PC-3 (cell line): ENCODE measurements around the gene GAB4. TPM values are rescaled to one million over a fixed set of nuclear protein-coding genes. Genes with fewer than 3 reads are reported as not detected.

ENCODE experiments used
- ATAC-seq: fragments of 200-7000 bp; cut with Tn5 transposase; 2 replicates; pipeline ENCODE4 v1.9.1; 2020; ENCODE audit warnings: mild to moderate bottlenecking, moderate library complexity
- BruUV-seq: library from RNA; stranded (reverse); fragments of 400-500 nt; replicated peaks from 2 replicates; lab custom pipeline; 2021; lab: Mats Ljungman, UMichigan
- CTCF ChIA-PET: fragments of 300-600 bp; sonication (Branson Sonifier 250); formaldehyde crosslinking; loops from one replicate; lab custom pipeline; 2022; ENCODE audit warnings: antibody characterized with exemption; lab: Charles Lee
- POLR2A ChIA-PET: fragments of 300-600 bp; sonication (Branson Sonifier 250); formaldehyde crosslinking; loops from one replicate; lab custom pipeline; 2022; ENCODE audit warnings: antibody characterized with exemption; ENCODE audit not compliant: unreplicated experiment; lab: Charles Lee
- DNase-seq: peaks from one replicate; pipeline ENCODE4 v3.0.0-alpha.2; 2015
- H2AFZ ChIP-seq: fragments of 300-600 bp; sonication (generic); 2 replicates; pipeline ENCODE4 v1.6.0; 2016; ENCODE audit warnings: antibody characterized with exemption, low read length
- H3F3A ChIP-seq: fragments of 300-600 bp; sonication (generic); one replicate; pipeline ENCODE4 v1.6.0; 2017; ENCODE audit warnings: antibody characterized with exemption, low read length, control low read depth, mild to moderate bottlenecking; ENCODE audit not compliant: unreplicated experiment
- H3K27ac ChIP-seq: fragments of 300-600 bp; sonication (generic); 2 replicates; pipeline ENCODE4 v1.5.1; 2016; ENCODE audit warnings: mild to moderate bottlenecking, low read length
- H3K27me3 ChIP-seq: fragments of 300-600 bp; sonication (generic); 2 replicates; pipeline ENCODE4 v1.6.1; 2016; ENCODE audit warnings: low read length, mixed read lengths
- H3K36me3 ChIP-seq: fragments of 300-600 bp; sonication (generic); 2 replicates; pipeline ENCODE4 v1.6.1; 2016; ENCODE audit warnings: low read depth, mixed run types, low read length, mixed read lengths
- H3K4me1 ChIP-seq: fragments of 300-600 bp; sonication (generic); 2 replicates; pipeline ENCODE4 v1.5.1; 2016; ENCODE audit warnings: low read length; ENCODE audit not compliant: insufficient read depth
- H3K4me2 ChIP-seq: fragments of 300-600 bp; sonication (generic); 2 replicates; pipeline ENCODE4 v1.6.0; 2016; ENCODE audit warnings: low read length
- H3K4me3 ChIP-seq: fragments of 300-600 bp; sonication (generic); 2 replicates; pipeline ENCODE4 v1.5.1; 2016; ENCODE audit warnings: mild to moderate bottlenecking, low read length, mixed read lengths
- H3K79me2 ChIP-seq: fragments of 300-600 bp; sonication (generic); 2 replicates; pipeline ENCODE4 v1.6.1; 2017; ENCODE audit warnings: low read length, mixed read lengths
- H3K9ac ChIP-seq: fragments of 300-600 bp; sonication (generic); 2 replicates; pipeline ENCODE4 v1.6.0; 2016; ENCODE audit warnings: mild to moderate bottlenecking, low read length
- H3K9me2 ChIP-seq: fragments of 300-600 bp; sonication (generic); replicated peaks from 2 replicates; pipeline ENCODE4 v1.6.1; 2016; ENCODE audit warnings: mixed run types, low read length, mixed read lengths
- H3K9me3 ChIP-seq: fragments of 300-600 bp; sonication (generic); 2 replicates; pipeline ENCODE4 v1.6.1; 2016; ENCODE audit warnings: low read length, mixed read lengths
- H4K20me1 ChIP-seq: fragments of 300-600 bp; sonication (generic); 2 replicates; pipeline ENCODE4 v1.6.1; 2016; ENCODE audit warnings: low read length, mixed read lengths
- EZH2 ChIP-seq: fragments of 300-600 bp; sonication (generic); IDR thresholded peaks from one replicate; pipeline ENCODE4 v1.6.1; 2017; ENCODE audit warnings: antibody characterized with exemption, mild to moderate bottlenecking, low read length; ENCODE audit not compliant: unreplicated experiment
- EZH2phosphoT487 ChIP-seq: fragments of 300-600 bp; sonication (generic); IDR thresholded peaks from 2 replicates; pipeline ENCODE4 v1.6.1; 2018; ENCODE audit warnings: mild to moderate bottlenecking, antibody characterized with exemption, low read length, borderline replicate concordance
- intact Hi-C: fragments of 100-400 bp; cut with micrococcal nuclease; formaldehyde crosslinking; loops from 2 replicates; pipeline ENCODE4 v1.9.0; 2023
- total RNA-seq: library from RNA; depleted of rRNA; stranded (reverse); fragments of >200 nt; gene quantifications from 2 replicates; pipeline ENCODE4 v1.2.3, GENCODE V29; 2014
- TF ChIP-seq, protein P1 (sequence below): fragments of 300-600 bp; sonication (generic); conservative IDR thresholded peaks from 2 replicates; pipeline ENCODE4 v1.5.1; 2017; ENCODE audit warnings: antibody characterized with exemption, low read depth, mild to moderate bottlenecking, low read length

The GAB4 gene
- total RNA-seq, 1 experiment from 2014 or later = not detected

DNA sequence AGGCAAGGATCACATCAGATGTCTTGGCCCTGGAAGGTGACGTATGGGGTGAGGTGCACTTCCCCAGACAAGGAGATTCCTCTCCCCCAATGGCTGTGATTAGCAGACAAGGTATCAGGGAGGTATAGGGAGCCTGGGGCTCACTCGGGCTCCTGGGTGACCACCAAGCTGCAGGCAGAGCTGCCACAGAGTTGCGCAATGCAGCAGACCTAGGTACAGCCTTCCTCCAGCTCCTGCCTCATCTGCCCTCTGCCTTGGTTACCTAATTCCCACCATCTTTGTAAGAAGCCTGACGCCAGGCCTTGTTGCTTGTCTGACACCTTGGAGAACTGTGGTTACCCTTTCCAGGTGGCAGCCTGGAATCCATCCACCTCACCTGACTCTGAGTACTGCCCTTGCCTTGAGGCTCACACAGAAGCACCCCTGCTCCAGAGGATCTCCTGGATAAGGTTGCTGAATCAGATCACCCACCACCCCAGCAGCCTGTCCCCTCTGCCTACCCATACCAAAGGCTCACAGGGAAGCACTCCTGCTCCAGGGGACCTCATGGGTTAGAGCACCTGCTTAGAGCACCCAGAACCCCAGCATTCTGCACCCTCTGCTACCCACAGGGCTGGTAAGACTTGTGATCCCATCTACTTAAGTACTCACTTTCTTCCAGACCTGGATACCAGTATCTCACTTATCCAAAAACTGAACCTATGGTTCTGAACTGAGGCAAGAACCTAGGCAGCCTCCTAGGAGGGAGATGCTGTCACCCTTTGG is 40.4 kb downstream of the GAB4 start:
- ChIA-PET CTCF (no interaction called here), POLR2A (no interaction called here)
- Histone ChIP-seq H3K27me3 (no peaks in the 10 kb centered on the region), H3K79me2 (no peaks in the 10 kb centered on the region), H2AFZ (no peak overlapping the region), H3K27ac (no peak overlapping the region), H3K4me2 (no peak overlapping the region), H3K9ac (no peak overlapping the region), H3K9me3 (no peaks in the 10 kb centered on the region), H3K4me3 (no peak overlapping the region), H3K4me1 (no peaks in the 10 kb centered on the region), H3K9me2 (no peaks in the 10 kb centered on the region), H4K20me1 (no peaks in the 10 kb centered on the region), H3F3A (no peaks in the 10 kb centered on the region), H3K36me3 (no peaks in the 10 kb centered on the region)
- BruUV-seq = no TSS peak
- TF ChIP-seq EZH2phosphoT487 = no peak
- TF ChIP-seq EZH2 = no peak
- TF ChIP-seq, protein P1, sequence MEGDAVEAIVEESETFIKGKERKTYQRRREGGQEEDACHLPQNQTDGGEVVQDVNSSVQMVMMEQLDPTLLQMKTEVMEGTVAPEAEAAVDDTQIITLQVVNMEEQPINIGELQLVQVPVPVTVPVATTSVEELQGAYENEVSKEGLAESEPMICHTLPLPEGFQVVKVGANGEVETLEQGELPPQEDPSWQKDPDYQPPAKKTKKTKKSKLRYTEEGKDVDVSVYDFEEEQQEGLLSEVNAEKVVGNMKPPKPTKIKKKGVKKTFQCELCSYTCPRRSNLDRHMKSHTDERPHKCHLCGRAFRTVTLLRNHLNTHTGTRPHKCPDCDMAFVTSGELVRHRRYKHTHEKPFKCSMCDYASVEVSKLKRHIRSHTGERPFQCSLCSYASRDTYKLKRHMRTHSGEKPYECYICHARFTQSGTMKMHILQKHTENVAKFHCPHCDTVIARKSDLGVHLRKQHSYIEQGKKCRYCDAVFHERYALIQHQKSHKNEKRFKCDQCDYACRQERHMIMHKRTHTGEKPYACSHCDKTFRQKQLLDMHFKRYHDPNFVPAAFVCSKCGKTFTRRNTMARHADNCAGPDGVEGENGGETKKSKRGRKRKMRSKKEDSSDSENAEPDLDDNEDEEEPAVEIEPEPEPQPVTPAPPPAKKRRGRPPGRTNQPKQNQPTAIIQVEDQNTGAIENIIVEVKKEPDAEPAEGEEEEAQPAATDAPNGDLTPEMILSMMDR = no peak
- DNase-seq = no peak
- no peak for ATAC-seq
- intact Hi-C loops = no loop called here

DNA sequence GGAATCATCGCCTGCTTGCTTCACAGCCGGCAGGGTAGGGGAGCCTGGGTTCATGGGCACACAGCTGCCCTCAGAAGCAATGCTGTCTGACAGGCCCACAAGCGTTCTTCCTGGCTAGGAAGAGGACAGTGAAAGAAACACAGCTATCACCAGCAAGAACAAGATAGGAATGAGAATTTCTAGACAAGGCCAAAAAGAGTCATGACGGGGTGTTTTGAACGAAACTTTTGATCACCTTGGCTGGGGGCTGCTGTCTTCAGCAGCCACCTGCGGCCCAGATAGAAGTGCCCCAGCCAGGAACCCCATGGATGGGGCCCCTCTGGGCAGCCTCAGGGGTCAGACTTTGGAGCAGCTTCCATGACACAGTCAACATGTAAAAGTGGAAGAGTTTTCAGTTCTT is 41.8 kb downstream of the GAB4 start:
- no peak overlapping the region for H3K9ac ChIP-seq
- ATAC-seq (no peak), DNase-seq (no peak)
- no peaks in the 10 kb centered on the region for H3F3A ChIP-seq
- H2AFZ ChIP-seq = no peak overlapping the region
- POLR2A ChIA-PET = no interaction called here
- no peaks in the 10 kb centered on the region for H3K4me1 ChIP-seq
- no peaks in the 10 kb centered on the region for H3K9me3 ChIP-seq
- H3K27ac ChIP-seq = no peak overlapping the region
- no peaks in the 10 kb centered on the region for H3K36me3 ChIP-seq
- no peaks in the 10 kb centered on the region for H3K9me2 ChIP-seq
- no peak for TF ChIP-seq EZH2
- TF ChIP-seq EZH2phosphoT487 = no peak
- TF ChIP-seq, protein P1 = no peak
- no TSS peak for BruUV-seq
- CTCF ChIA-PET = no interaction called here
- no peak overlapping the region for H3K4me2 ChIP-seq
- intact Hi-C loops = no loop called here
- H3K27me3 ChIP-seq = no peaks in the 10 kb centered on the region
- H3K4me3 ChIP-seq = no peak overlapping the region
- H4K20me1 ChIP-seq = no peaks in the 10 kb centered on the region
- no peaks in the 10 kb centered on the region for H3K79me2 ChIP-seq

DNA sequence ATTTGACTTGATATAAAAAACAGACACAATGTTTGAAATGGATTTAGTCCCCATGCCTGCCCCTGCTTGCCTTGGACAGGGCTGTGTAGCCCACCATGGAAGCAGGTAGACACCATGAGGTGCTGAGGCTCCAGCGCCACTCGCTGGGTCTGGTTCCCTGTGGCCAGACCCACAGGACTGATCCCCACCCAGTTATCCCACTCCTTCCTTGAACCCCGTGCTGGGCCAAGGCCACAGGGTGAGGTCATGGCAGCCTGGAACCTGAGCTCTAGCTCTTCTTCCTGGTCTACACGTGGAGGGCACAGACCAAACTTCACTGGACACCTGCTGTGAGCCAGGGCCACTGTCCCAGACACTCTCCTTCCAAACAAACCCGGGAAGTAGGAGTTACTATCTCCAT is 42.5 kb downstream of the GAB4 start:
- TF ChIP-seq EZH2phosphoT487 (no peak), EZH2 (no peak)
- TF ChIP-seq, protein P1 = no peak
- no peaks in the 10 kb centered on the region for H3K9me3 ChIP-seq
- DNase-seq = no peak
- no peak for ATAC-seq
- H3K79me2 ChIP-seq = no peaks in the 10 kb centered on the region
- no peak overlapping the region for H2AFZ ChIP-seq
- ChIA-PET CTCF (no interaction called here), POLR2A (no interaction called here)
- no peaks in the 10 kb centered on the region for H3F3A ChIP-seq
- no peak overlapping the region for H3K4me2 ChIP-seq
- no peaks in the 10 kb centered on the region for H3K27me3 ChIP-seq
- H3K4me3 ChIP-seq = no peak overlapping the region
- no peaks in the 10 kb centered on the region for H4K20me1 ChIP-seq
- intact Hi-C loops = no loop called here
- H3K36me3 ChIP-seq = no peaks in the 10 kb centered on the region
- H3K27ac ChIP-seq = no peak overlapping the region
- H3K9ac ChIP-seq = no peak overlapping the region
- no peaks in the 10 kb centered on the region for H3K4me1 ChIP-seq
- H3K9me2 ChIP-seq = no peaks in the 10 kb centered on the region
- no TSS peak for BruUV-seq
